HG03439 (cell line): Measurements from ENCODE around the gene ZNF396.

Source experiments
- ATAC-seq: cut with Tn5 transposase; IDR thresholded peaks from one replicate; pipeline ENCODE4 v1.9.1; 2021; ENCODE audit warnings: mild to moderate bottlenecking, moderate library complexity; ENCODE audit not compliant: unreplicated experiment

ZNF396 gene

GRCh38 chr18:35343488-35343935, 33.6 kb downstream of the ZNF396 start:
- ATAC-seq: peak; percentile 0

GRCh38 chr18:35337286-35337685, 39.9 kb downstream of the ZNF396 start:
- no peak for ATAC-seq

GRCh38 chr18:35335866-35336265, 41.3 kb downstream of the ZNF396 start:
- no peak for ATAC-seq

- ATAC-seq: no peak
Observed at GRCh38 chr18:35334821-35335220, 42.3 kb downstream of the ZNF396 start.

- ATAC-seq: no peak
Observed at GRCh38 chr18:35334212-35334611, 42.9 kb downstream of the ZNF396 start.

- ATAC-seq: no peak
Observed at GRCh38 chr18:35331367-35332087, 45.6 kb downstream of the ZNF396 start.

- ATAC-seq: no peak
Observed at GRCh38 chr18:35328868-35329267, 48.3 kb downstream of the ZNF396 start.

GRCh38 chr18:35326695-35327387, 50.3 kb downstream of the ZNF396 start:
- no peak for ATAC-seq

- no peak for ATAC-seq
Observed at GRCh38 chr18:35324926-35325655, 52.0 kb downstream of the ZNF396 start.

GRCh38 chr18:35322486-35323458, 54.4 kb downstream of the ZNF396 start:
- no peak for ATAC-seq
